GM21717 (cell line): ENCODE data around the gene RHBDL1.

Experiments
- ATAC-seq: cut with Tn5 transposase; IDR thresholded peaks from one replicate; pipeline ENCODE4 v1.9.1; 2021; ENCODE audit warnings: mild to moderate bottlenecking, moderate library complexity; ENCODE audit not compliant: unreplicated experiment

RHBDL1 gene

GRCh38 chr16:674968-675883, at the start of gene RHBDL1:
TSS of gene RHBDL1 (plus strand) at chr16:675671. CDS start at chr16:675791, 120 bp downstream.
- ATAC-seq, result no peak

GRCh38 chr16:625977-626765, 49.3 kb upstream of the RHBDL1 start:
- ATAC-seq, result no peak

GRCh38 chr16:626787-627453, 48.6 kb upstream of the RHBDL1 start:
- no peak for ATAC-seq

GRCh38 chr16:627454-628239, 47.8 kb upstream of the RHBDL1 start:
- no peak for ATAC-seq

- ATAC-seq, result no peak
Observed at GRCh38 chr16:628321-629061, 47.0 kb upstream of the RHBDL1 start.

GRCh38 chr16:629185-629832, 46.2 kb upstream of the RHBDL1 start:
- no peak for ATAC-seq

GRCh38 chr16:629833-630248, 45.6 kb upstream of the RHBDL1 start:
- ATAC-seq, result no peak

- no peak for ATAC-seq
Observed at GRCh38 chr16:630249-630814, 45.1 kb upstream of the RHBDL1 start.

GRCh38 chr16:630815-631405, 44.6 kb upstream of the RHBDL1 start, which contains the start of gene WFIKKN1:
TSS of gene WFIKKN1 (plus strand) at chr16:630985. CDS start at chr16:631254, 269 bp downstream.
- ATAC-seq, result no peak

- no peak for ATAC-seq
Observed at GRCh38 chr16:631808-632358, 43.6 kb upstream of the RHBDL1 start.

- ATAC-seq, result no peak
Observed at GRCh38 chr16:632486-633335, 42.8 kb upstream of the RHBDL1 start.

GRCh38 chr16:633336-634050, 42.0 kb upstream of the RHBDL1 start:
- ATAC-seq, result no peak

GRCh38 chr16:634051-634670, 41.3 kb upstream of the RHBDL1 start:
- ATAC-seq, result no peak

- ATAC-seq, result no peak
Observed at GRCh38 chr16:634996-635395, 40.5 kb upstream of the RHBDL1 start.

- ATAC-seq, result peak; percentile 8
Observed at GRCh38 chr16:635573-636205, 39.8 kb upstream of the RHBDL1 start.
